Neural progenitor cell (in vitro differentiated cells): Measurements from ENCODE around the gene SSC4D. TPM values are rescaled to one million over a fixed set of nuclear protein-coding genes. Genes with fewer than 3 reads are reported as not detected.

Experiments
- DNase-seq: peaks from one replicate; pipeline ENCODE4 v3.0.0-alpha.2; 2016; ENCODE audit warnings: low spot score
- H2AFZ ChIP-seq: fragments of 200-600 bp; sonication (generic); replicated peaks from 2 replicates; pipeline ENCODE4 v1.6.1; 2016; ENCODE audit warnings: antibody characterized with exemption
- H3F3A ChIP-seq: fragments of 200-600 bp; sonication (generic); 2 replicates; pipeline ENCODE4 v1.6.1; 2016; ENCODE audit warnings: antibody characterized with exemption, low read depth
- H3K27ac ChIP-seq: fragments of 200-600 bp; sonication (generic); 2 replicates; pipeline ENCODE4 v1.5.1; 2016; ENCODE audit warnings: mild to moderate bottlenecking
- H3K27me3 ChIP-seq: fragments of 200-600 bp; sonication (generic); 2 replicates; pipeline ENCODE4 v1.6.1; 2016; ENCODE audit warnings: mild to moderate bottlenecking, moderate library complexity
- H3K36me3 ChIP-seq: fragments of 200-600 bp; sonication (generic); 2 replicates; pipeline ENCODE4 v1.5.1; 2016
- H3K4me1 ChIP-seq: fragments of 200-600 bp; sonication (generic); 2 replicates; pipeline ENCODE4 v1.6.1; 2016; ENCODE audit warnings: mixed run types
- H3K4me2 ChIP-seq: fragments of 200-600 bp; sonication (generic); 2 replicates; pipeline ENCODE4 v1.6.1; 2016
- H3K4me3 ChIP-seq: fragments of 200-600 bp; sonication (generic); 2 replicates; pipeline ENCODE4 v1.5.1; 2016
- H3K79me2 ChIP-seq: fragments of 200-600 bp; sonication (generic); 2 replicates; pipeline ENCODE4 v1.6.1; 2016; ENCODE audit warnings: low read depth
- H3K9ac ChIP-seq: fragments of 200-600 bp; sonication (generic); 2 replicates; pipeline ENCODE4 v1.6.1; 2016
- H3K9me3 ChIP-seq: fragments of 200-600 bp; sonication (generic); 2 replicates; pipeline ENCODE4 v1.5.1; 2016; ENCODE audit warnings: low read depth
- H4K20me1 ChIP-seq: fragments of 200-600 bp; sonication (generic); 2 replicates; pipeline ENCODE4 v1.6.1; 2016; ENCODE audit warnings: low read depth
- H3K27ac Mint-ChIP-seq: 3 replicates; pipeline ENCODE4 v1.8.0; 2021; ENCODE audit warnings: mixed read lengths
- H3K27me3 Mint-ChIP-seq: 2 replicates; pipeline ENCODE4 v1.8.0; 2022; ENCODE audit warnings: low read depth, mild to moderate bottlenecking, inconsistent platforms, moderate library complexity, mixed read lengths; ENCODE audit not compliant: insufficient read depth
- H3K36me3 Mint-ChIP-seq: 3 replicates; pipeline ENCODE4 v1.8.0; 2021; ENCODE audit warnings: mixed read lengths
- H3K4me1 Mint-ChIP-seq: 3 replicates; pipeline ENCODE4 v1.8.0; 2021; ENCODE audit warnings: mixed read lengths
- H3K4me3 Mint-ChIP-seq: 3 replicates; pipeline ENCODE4 v1.8.0; 2021; ENCODE audit warnings: mild to moderate bottlenecking, moderate library complexity, mixed read lengths
- H3K9me3 Mint-ChIP-seq: 3 replicates; pipeline ENCODE4 v1.8.0; 2020; ENCODE audit warnings: mixed read lengths
- CTCF ChIP-seq: fragments of 200-600 bp; sonication (generic); IDR thresholded peaks from 2 replicates; pipeline ENCODE4 v1.5.1; 2017; ENCODE audit warnings: antibody characterized with exemption, mild to moderate bottlenecking
- EZH2 ChIP-seq: fragments of 200-600 bp; sonication (generic); IDR thresholded peaks from 2 replicates; pipeline ENCODE4 v1.6.1; 2017; ENCODE audit warnings: antibody characterized with exemption, mild to moderate bottlenecking, moderate library complexity
- EZH2phosphoT487 ChIP-seq: fragments of 200-600 bp; sonication (generic); IDR thresholded peaks from 2 replicates; pipeline ENCODE4 v1.6.1; 2017; ENCODE audit warnings: antibody characterized with exemption
- total RNA-seq: library from RNA; depleted of rRNA; stranded (reverse); fragments of >200 nt; gene quantifications from 2 replicates; pipeline ENCODE4 v1.2.3, GENCODE V29; 2015; ENCODE audit warnings: low replicate concordance

Gene SSC4D
- total RNA-seq, 1 donor from 2014 or later: 0.43 TPM

GRCh38 chr7:76430211-76430610 lies 20.7 kb upstream of the SSC4D start:
- Mint-ChIP-seq H3K36me3 (no peaks in the 10 kb centered on the region), H3K27ac (no peak overlapping the region), H3K4me1 (no peaks in the 10 kb centered on the region), H3K27me3 (peaks cover 6% of the 10 kb centered on the region), H3K9me3 (no peaks in the 10 kb centered on the region), H3K4me3 (no peak overlapping the region)
- Histone ChIP-seq H3K4me1 (no peaks in the 10 kb centered on the region), H3F3A (no peaks in the 10 kb centered on the region), H3K4me2 (no peak overlapping the region), H2AFZ (no peak overlapping the region), H4K20me1 (no peaks in the 10 kb centered on the region), H3K27ac (no peak overlapping the region), H3K4me3 (no peak overlapping the region), H3K9ac (no peak overlapping the region), H3K36me3 (no peaks in the 10 kb centered on the region), H3K9me3 (no peaks in the 10 kb centered on the region), H3K79me2 (no peaks in the 10 kb centered on the region), H3K27me3 (no peaks in the 10 kb centered on the region)
- DNase-seq: no peak
- TF ChIP-seq EZH2phosphoT487 (no peak), CTCF (no peak), EZH2 (no peak)

- Histone ChIP-seq H3F3A (peaks cover 5% of the 10 kb centered on the region), H3K36me3 (no peaks in the 10 kb centered on the region), H3K27ac (no peak overlapping the region), H4K20me1 (no peaks in the 10 kb centered on the region), H3K9me3 (no peaks in the 10 kb centered on the region), H3K9ac (no peak overlapping the region), H3K4me3 (no peak overlapping the region), H3K4me1 (no peaks in the 10 kb centered on the region), H2AFZ (no peak overlapping the region), H3K27me3 (no peaks in the 10 kb centered on the region), H3K79me2 (no peaks in the 10 kb centered on the region), H3K4me2 (no peak overlapping the region)
- no peak for DNase-seq
- Mint-ChIP-seq H3K4me1 (peaks cover under 1% of the 10 kb centered on the region), H3K27me3 (peaks cover 6% of the 10 kb centered on the region), H3K9me3 (no peaks in the 10 kb centered on the region), H3K4me3 (no peak overlapping the region), H3K36me3 (no peaks in the 10 kb centered on the region), H3K27ac (peak overlapping the region; percentile 30)
- TF ChIP-seq EZH2 (no peak), EZH2phosphoT487 (no peak), CTCF (no peak)
Observed at GRCh38 chr7:76428868-76429805, 19.6 kb upstream of the SSC4D start.

GRCh38 chr7:76428149-76428823 lies 18.8 kb upstream of the SSC4D start:
- H3F3A ChIP-seq: peaks cover 9% of the 10 kb centered on the region
- Mint-ChIP-seq H3K27ac (peak overlapping the region; percentile 44), H3K4me3 (no peak overlapping the region)

More at GRCh38 chr7:76428149-76428823, 18.8 kb upstream of the SSC4D start:
- Histone ChIP-seq H3K27ac (no peak overlapping the region), H3K36me3 (no peaks in the 10 kb centered on the region), H3K4me2 (no peak overlapping the region), H3K4me3 (no peak overlapping the region), H4K20me1 (no peaks in the 10 kb centered on the region), H3K79me2 (no peaks in the 10 kb centered on the region), H3K9me3 (no peaks in the 10 kb centered on the region), H3K4me1 (peaks cover 5% of the 10 kb centered on the region), H3K9ac (no peak overlapping the region), H3K27me3 (no peaks in the 10 kb centered on the region), H2AFZ (no peak overlapping the region)
- Mint-ChIP-seq H3K36me3 (no peaks in the 10 kb centered on the region), H3K9me3 (no peaks in the 10 kb centered on the region), H3K4me1 (peaks cover 9% of the 10 kb centered on the region), H3K27me3 (peaks cover 6% of the 10 kb centered on the region)
- no peak for DNase-seq
- no peak for TF ChIP-seq EZH2phosphoT487
